Mammary epithelial cell (primary cell): ENCODE results near the gene CFAP299.

ENCODE experiments used
- CTCF ChIP-seq, 2 donors: IDR thresholded peaks in 1 of 2; conservative IDR thresholded peaks in 1 of 2; 2 replicates each; pipeline ENCODE4 v1.5.1; 2011 to 2012; ENCODE audit warnings: inconsistent platforms in 2 of 2, low read length in 2 of 2, mild to moderate bottlenecking in 2 of 2, control low read depth in 1 of 2, low read depth in 1 of 2; ENCODE audit not compliant: insufficient read depth in 1 of 2; ENCODE audit errors: extremely low read depth in 1 of 2
- EZH2 ChIP-seq: IDR thresholded peaks from 2 replicates; pipeline ENCODE4 v1.6.1; 2012; ENCODE audit warnings: low read length, inconsistent platforms, borderline replicate concordance

- no peak for TF ChIP-seq CTCF (conservative IDR thresholded peaks at IDR 0.05 in 1 of 2, IDR thresholded peaks at IDR 0.05 in 1 of 2; ENCODE audit: extremely low read depth in 1 of 2, insufficient read depth in 1 of 2, low read depth in 1 of 2, low read length in 2 of 2)
- TF ChIP-seq EZH2, result no peak
These were observed 102.5 kb downstream of the CFAP299 start for GRCh38 chr4:80438016-80438415.
